ENCODE results near the gene C17orf114.

- TF ChIP-seq, protein P1, sequence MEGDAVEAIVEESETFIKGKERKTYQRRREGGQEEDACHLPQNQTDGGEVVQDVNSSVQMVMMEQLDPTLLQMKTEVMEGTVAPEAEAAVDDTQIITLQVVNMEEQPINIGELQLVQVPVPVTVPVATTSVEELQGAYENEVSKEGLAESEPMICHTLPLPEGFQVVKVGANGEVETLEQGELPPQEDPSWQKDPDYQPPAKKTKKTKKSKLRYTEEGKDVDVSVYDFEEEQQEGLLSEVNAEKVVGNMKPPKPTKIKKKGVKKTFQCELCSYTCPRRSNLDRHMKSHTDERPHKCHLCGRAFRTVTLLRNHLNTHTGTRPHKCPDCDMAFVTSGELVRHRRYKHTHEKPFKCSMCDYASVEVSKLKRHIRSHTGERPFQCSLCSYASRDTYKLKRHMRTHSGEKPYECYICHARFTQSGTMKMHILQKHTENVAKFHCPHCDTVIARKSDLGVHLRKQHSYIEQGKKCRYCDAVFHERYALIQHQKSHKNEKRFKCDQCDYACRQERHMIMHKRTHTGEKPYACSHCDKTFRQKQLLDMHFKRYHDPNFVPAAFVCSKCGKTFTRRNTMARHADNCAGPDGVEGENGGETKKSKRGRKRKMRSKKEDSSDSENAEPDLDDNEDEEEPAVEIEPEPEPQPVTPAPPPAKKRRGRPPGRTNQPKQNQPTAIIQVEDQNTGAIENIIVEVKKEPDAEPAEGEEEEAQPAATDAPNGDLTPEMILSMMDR (conservative IDR thresholded peaks at IDR 0.05) = no peak
- no peak for TF ChIP-seq EZH2 (IDR thresholded peaks at IDR 0.05; ENCODE audit: low read depth)
These were observed 5.7 kb upstream of the C17orf114 start for GRCh38 chr17:4807605-4808377.

All from PC-9 (cell line).